WI38 (cell line): ENCODE data around the gene TPO.
"Not testable (repeated sequence)": the region's sequence is repeated elsewhere in the genome, so short reads cannot be mapped to it uniquely, and the experiment has no call there.

ENCODE experiments used
- H3K4me3 ChIP-seq: 2 replicates; pipeline ENCODE4 v1.5.1; 2011; ENCODE audit warnings: low read depth, mild to moderate bottlenecking, control low read depth, low read length
- CTCF ChIP-seq: IDR thresholded peaks from 2 replicates; pipeline ENCODE4 v1.5.1; 2012; ENCODE audit warnings: low read depth, mild to moderate bottlenecking, control low read depth, low read length

TPO gene

GRCh38 chr2:1489486-1489885 lies 76.2 kb downstream of the TPO start:
- H3K4me3 ChIP-seq: no peak overlapping the region
- TF ChIP-seq CTCF: no peak

GRCh38 chr2:1490381-1490780 lies 77.1 kb downstream of the TPO start:
- not testable (repeated sequence) for H3K4me3 ChIP-seq

- H3K4me3 ChIP-seq: no peak overlapping the region
- no peak for TF ChIP-seq CTCF
Measured at GRCh38 chr2:1491751-1492150, 78.5 kb downstream of the TPO start.

- not testable (repeated sequence) for H3K4me3 ChIP-seq
Measured at GRCh38 chr2:1492231-1492630, 79.0 kb downstream of the TPO start.

GRCh38 chr2:1492711-1493430 lies 79.6 kb downstream of the TPO start:
- H3K4me3 ChIP-seq: no peak overlapping the region
- TF ChIP-seq CTCF: no peak

- no peak for TF ChIP-seq CTCF
- no peak overlapping the region for H3K4me3 ChIP-seq
Measured at GRCh38 chr2:1493431-1494126, 80.3 kb downstream of the TPO start.

GRCh38 chr2:1494257-1494656 lies 81.0 kb downstream of the TPO start:
- no peak overlapping the region for H3K4me3 ChIP-seq
- no peak for TF ChIP-seq CTCF

- no peak for TF ChIP-seq CTCF
- no peak overlapping the region for H3K4me3 ChIP-seq
Measured at GRCh38 chr2:1494906-1495305, 81.6 kb downstream of the TPO start.
